SIG-M5 treated with dmso at 0.1 percent for 504 hours (cell line): ENCODE data around the gene CD177.
"Not testable (repeated sequence)": the region's sequence is repeated elsewhere in the genome, so short reads cannot be mapped to it uniquely, and the experiment has no call there.

Experiments
- DNase-seq: peaks from one replicate; lab custom pipeline; 2025; ENCODE audit not compliant: unreplicated experiment; lab: John Stamatoyannopoulos, UW

The CD177 gene

DNA sequence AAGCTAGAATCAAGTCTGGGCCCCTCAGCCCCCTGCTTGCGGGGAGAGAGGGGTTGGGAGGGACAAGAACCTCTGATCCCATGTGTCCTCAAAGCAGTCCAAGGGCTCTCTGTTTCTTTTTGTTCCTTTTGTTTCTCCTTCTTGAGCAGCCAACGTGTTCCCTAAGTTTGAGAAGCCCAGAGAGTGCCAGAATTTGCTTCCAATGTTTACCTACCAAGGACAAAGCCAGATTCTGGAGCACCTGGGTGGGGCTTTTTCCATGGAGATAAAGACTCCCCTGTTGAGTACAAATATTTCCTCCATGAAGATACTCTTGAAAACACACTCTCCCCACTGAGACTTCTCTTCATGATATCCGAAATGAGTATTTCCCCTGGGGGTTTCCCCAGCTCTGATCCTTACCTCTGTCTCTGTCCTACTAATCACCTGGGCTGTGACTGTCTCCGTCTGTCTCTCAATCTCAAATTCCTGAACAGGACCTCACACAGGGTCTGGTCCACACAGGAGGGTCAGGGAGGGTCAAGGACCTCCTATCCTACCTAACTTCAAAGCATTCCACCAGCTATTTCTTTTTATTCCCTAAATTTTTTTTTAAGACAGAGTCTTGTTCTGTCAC lies 27.4 kb downstream of the CD177 start:
- DNase-seq, result no peak

GRCh38 chr19:43382586-43383216 lies 29.2 kb downstream of the CD177 start:
- DNase-seq, result not testable (repeated sequence)

GRCh38 chr19:43383254-43383653 lies 29.8 kb downstream of the CD177 start:
- not testable (repeated sequence) for DNase-seq

DNA sequence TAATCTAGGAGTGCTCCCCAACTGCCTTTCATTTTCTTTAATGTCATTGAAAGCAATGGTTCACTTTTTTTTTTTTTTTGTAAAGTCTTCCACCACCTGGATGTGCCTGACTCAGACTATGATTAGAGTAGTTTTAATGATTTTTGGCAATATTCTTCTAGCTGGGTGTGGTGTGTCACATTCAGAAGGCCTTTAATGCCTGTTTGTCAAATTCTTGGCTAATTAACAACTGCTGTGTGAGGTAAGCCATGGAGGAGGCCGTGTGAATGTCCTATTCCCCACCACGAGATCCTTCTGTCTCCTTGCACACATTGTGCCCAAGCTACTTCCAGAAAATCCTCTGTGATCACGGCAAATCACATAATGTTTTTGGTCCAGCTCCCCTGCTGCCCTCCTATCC lies 30.3 kb downstream of the CD177 start:
- not testable (repeated sequence) for DNase-seq

- DNase-seq, result not testable (repeated sequence)
These were observed 37.5 kb downstream of the CD177 start for GRCh38 chr19:43390903-43391551.

- not testable (repeated sequence) for DNase-seq
These were observed 38.1 kb downstream of the CD177 start for GRCh38 chr19:43391552-43391935.

DNA sequence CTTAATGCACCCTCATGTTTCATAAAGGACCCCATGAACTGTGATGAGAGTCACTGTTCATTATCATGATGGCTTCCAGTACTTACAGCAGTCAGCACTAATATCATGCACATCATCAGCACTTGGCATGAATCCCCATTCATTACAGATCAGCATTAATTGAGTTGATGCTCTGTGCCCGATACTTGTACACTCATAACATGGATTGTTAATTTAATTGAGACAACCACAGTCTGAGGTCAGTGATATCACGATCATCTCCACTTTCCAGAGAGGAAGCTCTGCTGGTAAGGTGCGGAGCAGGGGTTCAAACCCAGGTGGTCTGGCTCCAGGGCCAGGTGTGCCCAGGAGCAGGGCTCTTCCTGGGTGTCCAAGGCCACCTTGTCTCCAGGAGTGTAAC lies 40.0 kb downstream of the CD177 start:
- not testable (repeated sequence) for DNase-seq

DNA sequence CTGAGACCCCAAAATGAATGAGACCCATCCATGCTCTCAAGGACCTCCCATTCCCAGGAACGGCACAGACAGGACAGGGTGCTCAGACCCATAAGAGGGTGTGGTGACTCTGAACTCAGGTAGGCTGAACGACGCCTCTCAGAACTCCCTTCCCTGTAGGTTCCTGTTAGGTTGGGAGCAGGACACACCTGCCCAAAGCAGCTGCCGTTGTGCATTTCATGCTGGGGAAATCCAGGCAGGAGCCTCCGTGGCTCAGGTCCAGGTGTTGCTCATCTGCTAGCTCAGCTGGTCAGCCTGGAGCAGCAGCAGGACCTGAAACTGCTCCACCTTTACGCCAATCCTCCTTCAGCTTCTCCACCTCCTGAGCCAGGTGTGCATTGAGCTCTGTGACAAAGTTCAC lies 42.1 kb downstream of the CD177 start:
- no peak for DNase-seq

DNA sequence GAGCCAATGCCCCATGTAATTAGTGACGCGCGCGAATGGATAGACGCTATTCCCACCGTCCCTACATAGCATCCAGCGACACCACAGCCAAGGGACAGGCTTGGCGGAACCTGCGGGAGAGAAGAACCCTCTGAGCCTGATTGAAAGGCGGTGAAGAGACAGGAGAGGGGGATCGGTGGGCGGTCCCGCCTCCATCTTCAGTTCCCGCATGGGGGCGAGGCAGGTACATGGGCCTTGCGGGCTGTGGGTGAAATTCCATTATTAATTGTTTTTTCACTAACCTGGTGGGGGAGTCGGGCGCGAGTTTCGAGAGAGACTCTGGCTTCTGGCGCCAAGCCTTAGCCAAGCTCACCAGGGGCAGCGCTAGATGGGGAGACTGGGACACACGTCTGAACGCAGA lies 52.8 kb downstream of the CD177 start:
- DNase-seq, result no peak

DNA sequence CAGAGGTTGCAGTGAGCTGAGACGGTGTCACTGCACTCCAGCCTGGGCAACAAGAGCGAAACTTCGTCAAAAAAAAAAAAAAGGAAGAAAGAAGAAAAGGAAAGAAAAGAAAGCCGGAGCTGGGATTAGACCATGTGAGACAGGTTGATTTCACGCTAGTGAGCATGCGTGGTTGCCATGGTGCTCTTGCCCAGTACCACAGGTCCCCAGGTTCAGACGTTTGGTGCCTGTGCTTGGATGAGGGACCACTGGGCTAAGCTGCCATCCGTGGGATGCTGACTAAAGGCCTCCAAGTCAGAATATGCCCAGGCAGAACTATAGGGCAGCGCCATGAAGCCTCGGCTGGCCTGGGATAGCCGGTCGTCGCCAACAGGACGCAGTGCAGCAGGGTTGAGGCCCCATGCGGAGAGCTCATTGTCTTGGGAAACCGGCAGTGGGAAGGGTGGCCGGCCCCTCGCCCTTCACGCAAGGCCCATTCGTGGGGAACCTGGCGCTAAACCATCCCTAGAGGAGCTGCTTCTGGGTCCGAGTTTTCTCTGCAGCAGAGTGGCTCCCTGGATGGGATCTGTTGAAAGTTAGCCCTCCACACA lies 54.0 kb downstream of the CD177 start:
- DNase-seq, result no peak

- no peak for DNase-seq
These were observed 54.6 kb downstream of the CD177 start for GRCh38 chr19:43408043-43408442.

- DNase-seq, result no peak
These were observed 55.9 kb downstream of the CD177 start for GRCh38 chr19:43409415-43409814.

GRCh38 chr19:43412441-43412840 lies 59.0 kb downstream of the CD177 start:
- no peak for DNase-seq
